Measurements from ENCODE around the gene PLCB2.
A peak's percentile ranks its signal among the peaks of the same experiment; 100 is the strongest.

PLCB2 gene

GRCh38 chr15:40281057-40281800 lies 26.5 kb downstream of the PLCB2 start:
- FAIRE-seq (no peak), DNase-seq (ENCODE audit: insufficient read length, low spot score) (no peak)

GRCh38 chr15:40280260-40281056 lies 27.3 kb downstream of the PLCB2 start:
- DNase-seq (ENCODE audit: insufficient read length, low spot score) = no peak
- no peak for FAIRE-seq
- no peak for TF ChIP-seq CTCF (IDR thresholded peaks at IDR 0.05; ENCODE audit: insufficient read depth, missing control alignments)

More at GRCh38 chr15:40281057-40281800, 26.5 kb downstream of the PLCB2 start:
- no peak for TF ChIP-seq CTCF (IDR thresholded peaks at IDR 0.05; ENCODE audit: insufficient read depth, missing control alignments)

- DNase-seq (ENCODE audit: insufficient read length, low spot score) (peak; percentile 74), FAIRE-seq (no peak)
- peak; percentile 86 for TF ChIP-seq CTCF (IDR thresholded peaks at IDR 0.05; ENCODE audit: insufficient read depth, missing control alignments)
Observed at GRCh38 chr15:40279437-40280141, 28.1 kb downstream of the PLCB2 start.

GRCh38 chr15:40278026-40278425 lies 29.7 kb downstream of the PLCB2 start:
- FAIRE-seq = no peak
- no peak for TF ChIP-seq CTCF (IDR thresholded peaks at IDR 0.05; ENCODE audit: insufficient read depth, missing control alignments)
- no peak for DNase-seq (ENCODE audit: insufficient read length, low spot score)

- FAIRE-seq (no peak), DNase-seq (ENCODE audit: insufficient read length, low spot score) (no peak)
- TF ChIP-seq CTCF (IDR thresholded peaks at IDR 0.05; ENCODE audit: insufficient read depth, missing control alignments) = no peak
Observed at GRCh38 chr15:40277471-40277870, 30.3 kb downstream of the PLCB2 start.

- DNase-seq (ENCODE audit: insufficient read length, low spot score) = no peak
- no peak for TF ChIP-seq CTCF (IDR thresholded peaks at IDR 0.05; ENCODE audit: insufficient read depth, missing control alignments)
- no peak for FAIRE-seq
Observed at GRCh38 chr15:40276927-40277326, 30.8 kb downstream of the PLCB2 start.

Data from D721Med (cell line).